Natural killer cell treated with Interleukin-12 subunit alpha and Interleukin-12 subunit beta and Interleukin-15 and Interleukin-18, amount 100 ng/mL, for 72 hours (primary cell): Measurements from ENCODE around the gene TMEM117. TPM values are rescaled to one million over a fixed set of nuclear protein-coding genes. Genes with fewer than 3 reads are reported as not detected.

ENCODE experiments used
- ATAC-seq, 2 donors: fragments of 150-1000 bp; cut with Tn5 transposase in 1 of 2; sonication (Bioruptor Pico), chemical (Tn5 transposase) in 1 of 2; 2 replicates each; pipeline ENCODE4 v1.10.0; 2021
- DNase-seq: peaks from one replicate; pipeline ENCODE4 v3.0.0; 2022; ENCODE audit warnings: low spot score
- H3K27ac Mint-ChIP-seq, 2 donors: 1 replicate in 1 of 2; 2 replicates in 1 of 2; pipeline ENCODE4 v1.8.0; 2022; ENCODE audit warnings: mixed read lengths in 2 of 2, mild to moderate bottlenecking in 1 of 2, moderate library complexity in 1 of 2
- H3K27me3 Mint-ChIP-seq, 2 donors: 1 replicate in 1 of 2; 2 replicates in 1 of 2; pipeline ENCODE4 v1.8.0; 2022; ENCODE audit warnings: mixed read lengths in 2 of 2
- H3K36me3 Mint-ChIP-seq: one replicate; pipeline ENCODE4 v1.8.0; 2022; ENCODE audit warnings: mixed read lengths
- H3K4me1 Mint-ChIP-seq, 2 donors: 1 replicate in 1 of 2; 2 replicates in 1 of 2; pipeline ENCODE4 v1.8.0; 2022; ENCODE audit warnings: low read depth in 2 of 2, mixed read lengths in 2 of 2, mild to moderate bottlenecking in 1 of 2
- H3K4me3 Mint-ChIP-seq: one replicate; pipeline ENCODE4 v1.8.0; 2022; ENCODE audit warnings: mixed read lengths
- H3K9me3 Mint-ChIP-seq: 2 replicates; pipeline ENCODE4 v1.8.0; 2022; ENCODE audit warnings: mixed read lengths
- total RNA-seq, 2 donors: library from RNA; stranded (reverse); gene quantifications; one replicate each; pipeline ENCODE4 v1.2.3, GENCODE V29; 2022

Gene TMEM117
- total RNA-seq, 2 donors from 2014 or later: 2.4 to 5.0 TPM

GRCh38 chr12:44114906-44115305, 279.0 kb downstream of the TMEM117 start:
- no peak overlapping the region for H3K4me3 Mint-ChIP-seq
- H3K27me3 Mint-ChIP-seq: no peaks in the 10 kb centered on the region
- H3K9me3 Mint-ChIP-seq: peaks cover 3% of the 10 kb centered on the region
- no peak overlapping the region for H3K27ac Mint-ChIP-seq
- ATAC-seq (no peak), DNase-seq (no peak)
- no peaks in the 10 kb centered on the region for H3K4me1 Mint-ChIP-seq
- H3K36me3 Mint-ChIP-seq: no peaks in the 10 kb centered on the region

GRCh38 chr12:44117337-44117736, 281.5 kb downstream of the TMEM117 start:
- DNase-seq (no peak), ATAC-seq (no peak)
- no peaks in the 10 kb centered on the region for H3K4me1 Mint-ChIP-seq
- no peak overlapping the region for H3K4me3 Mint-ChIP-seq
- H3K27me3 Mint-ChIP-seq: no peaks in the 10 kb centered on the region
- H3K27ac Mint-ChIP-seq: no peak overlapping the region
- H3K9me3 Mint-ChIP-seq: peaks cover 6% of the 10 kb centered on the region
- no peaks in the 10 kb centered on the region for H3K36me3 Mint-ChIP-seq

- Mint-ChIP-seq H3K36me3 (peaks cover 4% of the 10 kb centered on the region), H3K4me3 (no peak overlapping the region), H3K9me3 (peaks cover 9% of the 10 kb centered on the region), H3K27me3 (no peaks in the 10 kb centered on the region), H3K4me1 (no peaks in the 10 kb centered on the region), H3K27ac (no peak overlapping the region)
- ATAC-seq (no peak), DNase-seq (no peak)
These were observed 283.1 kb downstream of the TMEM117 start for GRCh38 chr12:44118946-44119345.

- Mint-ChIP-seq H3K27ac (no peak overlapping the region), H3K4me3 (no peak overlapping the region), H3K27me3 (no peaks in the 10 kb centered on the region), H3K9me3 (peaks cover 15% of the 10 kb centered on the region), H3K4me1 (peaks cover 0 to 7% of the 10 kb centered on the region in 2 donors), H3K36me3 (peaks cover 11% of the 10 kb centered on the region)
- DNase-seq: no peak
- ATAC-seq: no peak
These were observed 290.9 kb downstream of the TMEM117 start for GRCh38 chr12:44126806-44127205.

- Mint-ChIP-seq H3K4me1 (peaks cover 0 to 7% of the 10 kb centered on the region in 2 donors), H3K27me3 (no peaks in the 10 kb centered on the region), H3K4me3 (no peak overlapping the region), H3K27ac (no peak overlapping the region), H3K9me3 (peaks cover 11% of the 10 kb centered on the region), H3K36me3 (peaks cover 18% of the 10 kb centered on the region)
- DNase-seq (no peak), ATAC-seq (no peak)
These were observed 292.3 kb downstream of the TMEM117 start for GRCh38 chr12:44127966-44128710.

DNA sequence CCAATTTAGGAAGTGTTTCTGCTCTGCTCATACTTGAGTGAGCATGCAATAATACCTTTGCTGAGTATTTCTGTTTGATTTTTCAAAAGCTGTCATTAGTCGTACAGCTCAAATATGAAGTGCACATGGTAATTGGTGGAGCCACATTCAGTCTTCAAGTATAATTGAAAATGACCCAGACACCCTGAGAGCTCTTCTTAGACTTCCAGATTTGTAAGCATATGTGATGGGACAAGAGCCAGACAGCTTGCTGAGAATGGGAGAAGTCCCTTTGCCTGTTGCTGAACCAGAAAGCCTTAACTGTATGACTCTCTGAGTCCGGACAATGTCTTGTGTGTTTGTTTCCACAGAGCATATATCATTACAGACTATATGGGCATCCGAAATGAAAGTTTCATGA, 307.3 kb downstream of the TMEM117 start:
- Mint-ChIP-seq H3K27ac (no peak overlapping the region), H3K36me3 (peaks cover 10% of the 10 kb centered on the region), H3K4me3 (no peak overlapping the region), H3K27me3 (no peaks in the 10 kb centered on the region), H3K9me3 (peaks cover 9% of the 10 kb centered on the region), H3K4me1 (no peaks in the 10 kb centered on the region)
- ATAC-seq (no peak), DNase-seq (no peak)

DNA sequence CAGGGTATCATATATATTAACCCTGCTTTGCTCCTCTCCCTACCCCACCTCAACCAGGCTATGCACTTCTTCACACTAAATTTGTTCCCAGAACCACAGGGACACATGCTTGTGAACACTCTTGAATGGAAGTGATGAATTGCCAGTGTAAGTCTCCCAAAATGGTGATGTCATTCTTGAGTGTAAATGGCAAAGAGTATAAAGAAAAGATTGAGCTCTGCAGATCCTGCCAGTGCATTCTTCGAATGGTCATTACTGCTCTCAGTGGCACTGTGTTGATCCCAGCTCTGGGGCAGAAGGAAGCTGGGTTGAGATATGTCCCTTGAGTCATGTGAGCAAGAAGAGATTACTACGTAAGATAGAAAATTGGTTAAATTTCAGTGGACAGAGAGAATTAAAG, 313.1 kb downstream of the TMEM117 start:
- Mint-ChIP-seq H3K9me3 (peaks cover 9% of the 10 kb centered on the region), H3K27ac (no peak overlapping the region), H3K27me3 (no peaks in the 10 kb centered on the region), H3K4me3 (no peak overlapping the region), H3K36me3 (no peaks in the 10 kb centered on the region), H3K4me1 (no peaks in the 10 kb centered on the region)
- ATAC-seq (no peak), DNase-seq (no peak)

GRCh38 chr12:44154128-44154527, 318.2 kb downstream of the TMEM117 start:
- H3K36me3 Mint-ChIP-seq: no peaks in the 10 kb centered on the region
- H3K27me3 Mint-ChIP-seq: no peaks in the 10 kb centered on the region
- peaks cover under 1% of the 10 kb centered on the region for H3K9me3 Mint-ChIP-seq
- H3K4me1 Mint-ChIP-seq: no peaks in the 10 kb centered on the region
- H3K27ac Mint-ChIP-seq: no peak overlapping the region
- ATAC-seq: no peak
- no peak for DNase-seq
- no peak overlapping the region for H3K4me3 Mint-ChIP-seq

DNA sequence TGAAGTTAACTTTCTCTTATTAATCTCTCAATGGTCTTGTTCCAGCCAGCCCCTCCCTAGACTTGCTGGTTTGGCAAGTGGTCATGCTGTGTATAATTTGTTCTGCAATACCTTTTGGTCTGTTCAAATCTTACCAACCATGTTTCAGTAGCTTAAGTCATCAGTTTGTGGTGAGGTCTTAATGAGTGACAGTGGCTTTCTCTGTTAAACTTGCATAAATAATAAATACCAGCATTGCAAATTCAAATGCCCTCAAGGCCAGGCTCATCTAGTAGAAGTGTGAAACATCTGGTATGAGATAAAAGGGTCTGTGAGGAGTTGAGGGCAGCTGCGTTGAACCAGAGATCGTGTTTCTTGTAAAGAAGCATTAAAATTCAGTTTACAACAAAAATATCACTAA, 319.5 kb downstream of the TMEM117 start:
- Mint-ChIP-seq H3K4me3 (no peak overlapping the region), H3K36me3 (no peaks in the 10 kb centered on the region), H3K4me1 (no peaks in the 10 kb centered on the region), H3K27me3 (no peaks in the 10 kb centered on the region), H3K9me3 (no peaks in the 10 kb centered on the region), H3K27ac (no peak overlapping the region)
- DNase-seq: no peak
- no peak for ATAC-seq

DNA sequence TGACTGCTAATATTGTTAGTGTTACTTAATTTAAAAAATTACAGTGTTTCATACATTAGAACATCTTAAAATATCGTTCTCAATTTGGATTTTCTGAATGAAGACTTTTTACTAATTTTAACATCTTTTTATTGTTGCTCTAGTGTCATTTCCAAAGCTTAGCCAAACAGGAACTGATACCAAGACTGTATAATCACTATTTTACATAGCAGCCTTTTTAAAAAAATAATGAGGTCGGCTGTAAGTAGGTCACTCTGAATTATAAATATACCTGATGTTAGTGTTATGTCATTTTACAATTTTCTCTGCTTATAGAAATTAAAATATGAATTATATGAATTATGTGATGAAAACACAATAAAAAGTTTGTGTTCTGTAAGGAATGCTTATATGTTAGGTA, 321.5 kb downstream of the TMEM117 start:
- H3K27ac Mint-ChIP-seq: no peak overlapping the region
- H3K36me3 Mint-ChIP-seq: no peaks in the 10 kb centered on the region
- no peaks in the 10 kb centered on the region for H3K27me3 Mint-ChIP-seq

DNA sequence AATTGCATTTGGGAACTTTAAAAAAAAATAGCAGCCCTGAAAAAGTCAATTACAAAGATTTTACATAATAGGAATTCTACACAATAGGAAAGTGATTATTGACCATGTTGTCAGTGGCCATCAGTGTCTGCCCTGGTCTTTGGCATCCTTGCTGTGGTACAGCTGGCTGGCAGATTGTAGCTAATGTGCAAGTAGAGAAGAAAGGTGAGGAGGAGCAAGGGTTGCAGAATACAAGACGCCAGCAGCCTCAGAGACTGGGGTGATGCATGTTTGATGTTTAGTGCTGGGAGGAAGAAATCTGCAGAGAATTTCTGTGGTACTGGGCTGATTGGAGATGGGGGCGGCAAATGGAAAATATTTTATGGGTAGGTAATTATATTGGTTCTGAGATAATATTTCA, 322.9 kb downstream of the TMEM117 start:
- no peaks in the 10 kb centered on the region for H3K4me1 Mint-ChIP-seq
- no peak for ATAC-seq
- peaks cover 4% of the 10 kb centered on the region for H3K9me3 Mint-ChIP-seq
- H3K36me3 Mint-ChIP-seq: no peaks in the 10 kb centered on the region
- no peaks in the 10 kb centered on the region for H3K27me3 Mint-ChIP-seq
- H3K27ac Mint-ChIP-seq: no peak overlapping the region
- H3K4me3 Mint-ChIP-seq: no peak overlapping the region
- no peak for DNase-seq

More for the DNA sequence above, 321.5 kb downstream of the TMEM117 start:
- DNase-seq (no peak), ATAC-seq (no peak)
- no peak overlapping the region for H3K4me3 Mint-ChIP-seq
- H3K9me3 Mint-ChIP-seq: peaks cover 1% of the 10 kb centered on the region
- no peaks in the 10 kb centered on the region for H3K4me1 Mint-ChIP-seq

DNA sequence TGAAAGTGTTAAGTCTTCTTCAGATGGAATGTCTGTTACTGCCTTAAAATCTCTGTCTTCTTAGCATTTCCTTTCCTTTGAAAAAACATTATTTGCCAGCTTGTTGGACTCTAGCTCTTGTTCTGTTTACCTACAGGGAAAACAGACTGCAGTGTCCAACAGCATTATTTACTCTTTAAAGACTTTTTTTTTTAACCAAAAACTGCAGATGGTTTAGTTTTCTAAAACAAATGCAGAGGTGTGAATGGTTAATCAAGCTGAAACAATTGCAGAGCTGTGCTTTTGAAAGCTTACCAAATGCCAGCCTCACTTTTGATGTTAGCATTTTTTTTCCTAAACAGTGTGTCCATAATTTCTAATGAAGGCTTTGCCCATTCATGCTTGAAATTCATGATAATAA, 323.3 kb downstream of the TMEM117 start:
- no peak for DNase-seq
- H3K4me3 Mint-ChIP-seq: no peak overlapping the region

GRCh38 chr12:44159862-44160261, 324.0 kb downstream of the TMEM117 start:
- DNase-seq: no peak
- Mint-ChIP-seq H3K4me1 (no peaks in the 10 kb centered on the region), H3K27ac (no peak overlapping the region), H3K36me3 (no peaks in the 10 kb centered on the region), H3K9me3 (peaks cover 4% of the 10 kb centered on the region), H3K27me3 (no peaks in the 10 kb centered on the region), H3K4me3 (no peak overlapping the region)
- ATAC-seq: no peak

More for the DNA sequence above, 323.3 kb downstream of the TMEM117 start:
- Mint-ChIP-seq H3K36me3 (no peaks in the 10 kb centered on the region), H3K9me3 (peaks cover 4% of the 10 kb centered on the region), H3K27me3 (no peaks in the 10 kb centered on the region), H3K27ac (no peak overlapping the region), H3K4me1 (no peaks in the 10 kb centered on the region)
- no peak for ATAC-seq

- ATAC-seq (no peak), DNase-seq (no peak)
- H3K4me1 Mint-ChIP-seq: no peaks in the 10 kb centered on the region
- H3K36me3 Mint-ChIP-seq: no peaks in the 10 kb centered on the region
- H3K27me3 Mint-ChIP-seq: no peaks in the 10 kb centered on the region
- no peak overlapping the region for H3K4me3 Mint-ChIP-seq
- H3K27ac Mint-ChIP-seq: no peak overlapping the region
- H3K9me3 Mint-ChIP-seq: peaks cover 10% of the 10 kb centered on the region
These were observed 327.1 kb downstream of the TMEM117 start for GRCh38 chr12:44162961-44163360.

DNA sequence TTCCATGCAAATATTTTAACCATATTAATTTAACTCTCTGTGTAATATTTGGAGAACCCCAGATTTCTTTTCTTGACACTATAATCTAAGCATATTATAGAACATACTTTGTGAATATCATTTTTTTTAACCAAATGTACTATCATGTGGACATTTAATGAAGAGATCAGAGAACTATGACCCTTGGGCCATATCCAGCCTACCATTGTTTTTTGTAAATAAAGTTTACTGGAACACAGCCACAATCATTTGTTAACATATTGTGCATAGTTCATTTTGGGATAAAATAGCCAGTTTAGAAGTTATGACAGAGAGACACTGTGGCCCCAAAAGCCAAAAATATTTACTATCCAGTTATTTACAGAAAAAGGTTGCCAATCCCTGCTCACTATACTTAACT, 338.2 kb downstream of the TMEM117 start:
- peaks cover 7% of the 10 kb centered on the region for H3K36me3 Mint-ChIP-seq
- no peak for DNase-seq
- no peak for ATAC-seq
- H3K27ac Mint-ChIP-seq: no peak overlapping the region
- H3K27me3 Mint-ChIP-seq: no peaks in the 10 kb centered on the region
- no peaks in the 10 kb centered on the region for H3K4me1 Mint-ChIP-seq
- peaks cover 4% of the 10 kb centered on the region for H3K9me3 Mint-ChIP-seq
- H3K4me3 Mint-ChIP-seq: no peak overlapping the region
